RWPE1 (cell line): ENCODE results near the gene ENTR1.

Source experiments
- CTCF ChIA-PET: fragments of 350-600 bp; sonication (Branson Sonifier 250); formaldehyde crosslinking; extraction: SDS; loops from one replicate; lab custom pipeline; 2021; lab: Yijun Ruan, JAX
- POLR2A ChIA-PET: fragments of 400-600 bp; formaldehyde crosslinking; extraction: SDS; loops from one replicate; lab custom pipeline; 2020; ENCODE audit warnings: antibody characterized with exemption; ENCODE audit not compliant: low non-redundant PET; lab: Yijun Ruan, JAX
- DNase-seq: peaks from one replicate; pipeline ENCODE4 v3.0.0; 2012; ENCODE audit warnings: low spot score
- H3K27ac ChIP-seq: fragments of 450-650 bp; 2 replicates; pipeline ENCODE4 v1.5.1; 2017
- TF ChIP-seq, protein P1 (sequence below): fragments of 450-650 bp; conservative IDR thresholded peaks from 2 replicates; pipeline ENCODE4 v1.5.1; 2017; ENCODE audit warnings: low read depth, mild to moderate bottlenecking

ENTR1 gene

DNA sequence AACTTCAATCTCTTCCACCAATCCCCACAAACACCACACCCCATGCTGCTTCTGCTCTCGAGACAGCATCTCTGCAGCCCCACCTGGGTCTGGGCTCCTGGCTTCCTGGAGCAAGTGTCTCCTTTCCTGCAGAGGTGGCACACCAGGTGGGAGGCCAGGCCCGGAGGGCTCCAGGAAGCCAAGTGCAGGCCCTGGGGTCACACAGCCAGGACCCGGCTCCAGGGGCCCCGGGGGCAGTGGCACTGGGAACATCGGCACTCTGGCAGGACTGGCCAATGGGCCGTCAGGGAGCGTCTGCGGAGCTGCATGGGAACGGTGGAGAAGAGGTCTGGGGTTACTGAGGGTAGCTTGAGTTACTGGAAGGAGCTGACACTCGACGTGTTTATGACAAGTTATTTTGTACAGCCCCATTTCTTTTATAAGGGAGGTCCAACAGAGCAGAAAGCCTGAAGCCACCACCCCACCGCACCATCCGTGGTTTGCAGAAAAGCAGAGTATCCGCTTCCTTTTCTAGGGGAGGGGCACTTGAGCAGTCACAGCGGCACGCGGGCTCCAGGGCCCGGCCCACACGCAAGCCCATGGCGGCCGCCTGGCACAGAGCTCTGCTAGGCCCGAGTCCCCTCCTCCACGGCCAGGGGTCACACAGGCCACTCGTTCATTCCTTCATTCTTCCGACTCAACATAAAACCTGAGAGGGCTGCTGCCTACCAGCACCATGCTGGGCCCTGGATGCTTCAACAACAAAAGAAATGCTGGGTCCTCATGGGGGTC lies 43.8 kb upstream of the ENTR1 start:
- peak overlapping the region; percentile 24 for H3K27ac ChIP-seq
- ChIA-PET POLR2A (no interaction called here), CTCF (interaction anchor here (0.6 kb wide), 1 partner anchor 34 kb away, joined by 3 read pairs; no protein-coding TSS in a partner anchor)
- TF ChIP-seq, protein P1, sequence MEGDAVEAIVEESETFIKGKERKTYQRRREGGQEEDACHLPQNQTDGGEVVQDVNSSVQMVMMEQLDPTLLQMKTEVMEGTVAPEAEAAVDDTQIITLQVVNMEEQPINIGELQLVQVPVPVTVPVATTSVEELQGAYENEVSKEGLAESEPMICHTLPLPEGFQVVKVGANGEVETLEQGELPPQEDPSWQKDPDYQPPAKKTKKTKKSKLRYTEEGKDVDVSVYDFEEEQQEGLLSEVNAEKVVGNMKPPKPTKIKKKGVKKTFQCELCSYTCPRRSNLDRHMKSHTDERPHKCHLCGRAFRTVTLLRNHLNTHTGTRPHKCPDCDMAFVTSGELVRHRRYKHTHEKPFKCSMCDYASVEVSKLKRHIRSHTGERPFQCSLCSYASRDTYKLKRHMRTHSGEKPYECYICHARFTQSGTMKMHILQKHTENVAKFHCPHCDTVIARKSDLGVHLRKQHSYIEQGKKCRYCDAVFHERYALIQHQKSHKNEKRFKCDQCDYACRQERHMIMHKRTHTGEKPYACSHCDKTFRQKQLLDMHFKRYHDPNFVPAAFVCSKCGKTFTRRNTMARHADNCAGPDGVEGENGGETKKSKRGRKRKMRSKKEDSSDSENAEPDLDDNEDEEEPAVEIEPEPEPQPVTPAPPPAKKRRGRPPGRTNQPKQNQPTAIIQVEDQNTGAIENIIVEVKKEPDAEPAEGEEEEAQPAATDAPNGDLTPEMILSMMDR: no peak
- no peak for DNase-seq

GRCh38 chr9:136453326-136453725 lies 42.9 kb upstream of the ENTR1 start:
- TF ChIP-seq, protein P1: no peak
- POLR2A ChIA-PET: no interaction called here
- CTCF ChIA-PET: no interaction called here
- DNase-seq: no peak
- H3K27ac ChIP-seq: peak overlapping the region; percentile 24

GRCh38 chr9:136451221-136451877 lies 40.9 kb upstream of the ENTR1 start:
- CTCF ChIA-PET: interaction anchor here (1.0 kb wide), 1 partner anchor 220 kb away, joined by 9 read pairs; no protein-coding TSS in a partner anchor
- DNase-seq: no peak
- TF ChIP-seq, protein P1: no peak
- POLR2A ChIA-PET: no interaction called here
- no peak overlapping the region for H3K27ac ChIP-seq

DNA sequence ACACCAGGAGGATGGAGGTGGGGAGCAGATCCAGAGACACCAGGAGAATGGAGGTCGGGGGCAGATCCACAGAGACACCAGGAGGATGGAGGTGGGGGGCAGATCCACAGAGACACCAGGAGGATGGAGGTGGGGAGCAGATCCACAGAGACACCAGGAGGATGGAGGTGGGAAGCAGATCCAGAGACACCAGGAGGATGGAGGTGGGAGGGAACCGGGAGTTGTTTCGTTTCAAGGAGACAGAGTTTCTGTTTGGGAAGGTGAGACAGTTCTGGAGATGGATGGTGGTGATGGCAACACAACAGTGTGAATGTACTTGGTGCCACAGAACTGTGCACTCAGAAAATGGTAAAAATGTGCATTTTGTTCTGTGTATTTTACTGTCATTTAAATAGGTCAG lies 38.2 kb upstream of the ENTR1 start:
- ChIA-PET POLR2A (no interaction called here), CTCF (no interaction called here)
- no peak overlapping the region for H3K27ac ChIP-seq
- TF ChIP-seq, protein P1: no peak
- DNase-seq: no peak

- no peak for DNase-seq
- ChIA-PET CTCF (interaction anchor here (1.1 kb wide), 1 partner anchor 47 kb away, joined by 4 read pairs; no protein-coding TSS in a partner anchor), POLR2A (no interaction called here)
- TF ChIP-seq, protein P1: no peak
- 0 out of 2 replicates have a peak overlapping the region, but pooled peaks have one; percentile 1 for H3K27ac ChIP-seq
These were observed 36.9 kb upstream of the ENTR1 start for GRCh38 chr9:136447173-136447778.

DNA sequence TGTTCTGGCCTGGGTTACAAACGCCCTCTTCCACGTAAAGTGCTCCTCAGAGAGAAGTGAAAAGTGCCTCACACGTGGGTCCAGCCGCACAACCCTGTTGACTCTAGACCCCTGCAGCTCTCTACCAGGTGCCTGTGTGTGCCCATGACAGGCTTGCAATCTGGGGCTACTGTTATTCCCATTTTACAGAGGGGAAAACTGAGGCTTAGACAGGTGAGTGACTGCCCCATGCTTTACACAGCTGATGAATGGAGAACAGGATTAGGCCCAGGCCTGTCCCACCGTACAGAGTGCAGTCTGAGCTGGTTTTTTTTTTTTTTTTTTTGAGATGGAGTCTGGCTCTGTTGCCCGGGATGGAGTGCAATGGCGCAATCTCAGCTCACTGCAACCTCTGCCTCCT lies 35.4 kb upstream of the ENTR1 start:
- ChIA-PET CTCF (interaction anchor here (0.6 to 1.0 kb wide), 3 partner anchors 15 to 226 kb away, joined by 3 to 7 read pairs (median 3); no protein-coding TSS in a partner anchor), POLR2A (interaction anchor here (0.6 kb wide), 1 partner anchor 12 kb away, joined by 5 read pairs; no protein-coding TSS in a partner anchor)
- TF ChIP-seq, protein P1: no peak
- H3K27ac ChIP-seq: peak overlapping the region; percentile 29
- no peak for DNase-seq
